ENCODE results near the gene NIBAN1. TPM values are rescaled to one million over a fixed set of nuclear protein-coding genes. Genes with fewer than 3 reads are reported as not detected.

Gene NIBAN1
- total RNA-seq, 1 experiment from 2014 or later, result 5.9 TPM

GRCh38 chr1:184952428-184952827, 21.9 kb downstream of the NIBAN1 start:
- no peak for DNase-seq
- no peaks in the 10 kb centered on the region for H3K4me1 ChIP-seq (ENCODE audit: insufficient read depth, low read length)
- Mint-ChIP-seq H3K4me3 (no peak overlapping the region), H3K27ac (peak overlapping the region in 1 of 3 experiments; percentile 5; a peak in 1 of 7 replicates), H3K9me3 (no peaks in the 10 kb centered on the region), H3K27me3 (ENCODE audit: low read depth) (no peaks in the 10 kb centered on the region), H3K4me1 (peaks cover 0 to 4% of the 10 kb centered on the region in 2 experiments; a peak in 1 of 4 replicates), H3K36me3 (ENCODE audit: insufficient read depth in 1 of 3, low read depth in 3 of 3) (no peaks in the 10 kb centered on the region)
- WGBS (ENCODE audit: extremely low coverage, insufficient read length, low lambda C conversion rate), result no CpG with 5 or more reads among the region's 4 CpGs
- H4K20me1 ChIP-seq (ENCODE audit: control insufficient read depth, insufficient read depth, insufficient read length), result no peaks in the 10 kb centered on the region
- H3K4ac ChIP-seq (ENCODE audit: low read depth, low read length), result no peak overlapping the region
- no peaks in the 10 kb centered on the region for H3K23me2 ChIP-seq (ENCODE audit: insufficient read length, low read depth, low read length, poor library complexity, severe bottlenecking)
- no peak overlapping the region for H2BK15ac ChIP-seq (ENCODE audit: low read depth, low read length)
- no peak overlapping the region for H2AFZ ChIP-seq (ENCODE audit: low read length)
- no peak overlapping the region for H2BK120ac ChIP-seq (ENCODE audit: low read depth, low read length, poor library complexity, severe bottlenecking)
- no peak overlapping the region for H3K4me2 ChIP-seq (ENCODE audit: insufficient read depth, insufficient read length, low read length)
- H3K14ac ChIP-seq (ENCODE audit: insufficient read depth, low read length), result no peak overlapping the region
- H2BK5ac ChIP-seq (ENCODE audit: insufficient read length, low read length), result no peak overlapping the region
- H3K56ac ChIP-seq (ENCODE audit: insufficient read length, low read depth, low read length), result no peak overlapping the region
- no peaks in the 10 kb centered on the region for H3K27me3 ChIP-seq (ENCODE audit: insufficient read depth, low read length)
- H3K18ac ChIP-seq (ENCODE audit: insufficient read length, low read depth, low read length), result no peak overlapping the region
- no peak overlapping the region for H3K23ac ChIP-seq (ENCODE audit: insufficient read length, low read depth, low read length)
- no peaks in the 10 kb centered on the region for H3K79me2 ChIP-seq (ENCODE audit: insufficient read depth, low read length)
- no peak overlapping the region for H3K27ac ChIP-seq (ENCODE audit: insufficient read length, low read depth, low read length)
- no peak for TF ChIP-seq CTCF (conservative IDR thresholded peaks at IDR 0.05)
- H3K79me1 ChIP-seq (ENCODE audit: insufficient read depth, low read depth, low read length, poor library complexity, severe bottlenecking), result no peaks in the 10 kb centered on the region
- H4K91ac ChIP-seq (ENCODE audit: insufficient read length, low read depth, low read length), result no peak overlapping the region
- H2BK20ac ChIP-seq (ENCODE audit: low read depth, low read length, poor library complexity, severe bottlenecking), result no peak overlapping the region
- no peak overlapping the region for H4K8ac ChIP-seq (replicated peaks; ENCODE audit: insufficient read length, low read depth, low read length)
- H3T11ph ChIP-seq (ENCODE audit: low read length), result no peak overlapping the region
- H3K9me3 ChIP-seq (ENCODE audit: control insufficient read depth, low read depth, low read length), result no peaks in the 10 kb centered on the region
- no peak overlapping the region for H3K9ac ChIP-seq (ENCODE audit: extremely low read depth, insufficient read length, low read length)
- no peak overlapping the region for H4K5ac ChIP-seq (ENCODE audit: insufficient read length, low read depth, low read length)
- H2AK5ac ChIP-seq (ENCODE audit: insufficient read length, low read length), result no peak overlapping the region
- no peak overlapping the region for H2BK12ac ChIP-seq (ENCODE audit: insufficient read length, low read depth, low read length)

Measured in H9 (cell line).